ENCODE results near the gene MRPS7.

MRPS7 gene

DNA sequence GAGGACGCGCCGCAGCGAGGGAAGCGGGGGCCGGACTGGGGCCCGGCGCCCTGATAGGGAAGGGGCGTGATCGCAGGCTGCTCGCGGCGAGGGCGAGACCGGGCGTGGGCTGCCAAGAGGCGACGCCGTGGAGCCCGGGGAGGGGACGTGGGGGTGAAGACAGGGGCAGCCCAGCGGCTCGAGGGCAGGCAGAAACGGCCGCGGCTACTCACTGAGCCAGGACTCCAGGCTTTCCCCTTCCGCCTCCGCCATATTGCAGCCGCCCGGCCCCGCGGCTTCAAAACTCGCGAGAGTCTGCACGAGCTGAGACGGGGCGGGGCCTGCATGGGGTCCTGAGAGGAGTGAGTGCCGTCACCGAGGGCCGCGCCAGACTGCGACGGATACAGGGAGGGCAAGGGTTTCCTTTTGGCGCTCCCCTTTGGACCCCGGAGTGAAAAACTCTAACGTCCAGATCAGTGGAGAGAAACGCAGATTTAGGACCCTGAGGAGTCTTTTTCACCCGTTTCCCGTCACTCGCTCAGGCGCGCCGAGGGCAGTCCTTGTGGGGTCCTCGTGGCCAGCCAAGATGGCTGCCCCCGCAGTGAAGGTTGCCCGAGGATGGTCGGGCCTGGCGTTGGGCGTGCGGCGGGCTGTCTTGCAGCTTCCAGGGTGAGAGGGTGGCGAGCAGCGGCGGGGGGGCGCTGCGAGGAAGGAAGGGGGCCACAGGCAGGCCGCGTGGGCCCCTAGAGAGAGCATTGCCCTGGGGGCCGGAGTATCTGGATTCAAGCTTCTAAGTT, at the start of gene MRPS7, which contains the start of gene GGA3:
TSS of gene MRPS7 (plus strand) at position 544 of the 776 bp plus-strand sequence. CDS start at position 566, 22 bp downstream.
TSS of gene GGA3 (minus strand) at position 271 of the 776 bp plus-strand sequence. CDS start at position 252, 19 bp downstream.
- peak; percentile 95 to 96 for DNase-seq (ENCODE audit: low read depth in 2 of 2)

DNA sequence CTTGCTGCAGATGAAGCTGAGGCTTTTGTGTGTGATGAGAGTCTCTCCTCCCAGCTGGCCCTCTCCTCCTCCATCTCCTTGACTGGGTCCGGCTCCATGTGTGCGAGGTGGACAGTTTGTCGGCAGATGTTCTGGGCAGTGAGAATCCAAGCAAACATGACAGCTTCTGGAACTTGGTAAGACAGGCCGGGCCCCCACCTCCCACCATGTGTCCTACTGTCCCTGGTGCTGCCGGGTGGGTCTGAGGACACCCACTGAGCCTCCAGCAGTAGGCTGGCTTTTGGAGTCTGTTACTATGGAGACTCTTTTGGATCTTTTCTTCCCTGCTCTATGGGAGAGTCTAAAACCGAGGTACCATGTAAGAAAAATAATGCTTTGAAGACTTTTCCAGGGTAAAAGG, 43.5 kb upstream of the MRPS7 start:
- DNase-seq (ENCODE audit: low read depth in 2 of 2) = no peak

DNA sequence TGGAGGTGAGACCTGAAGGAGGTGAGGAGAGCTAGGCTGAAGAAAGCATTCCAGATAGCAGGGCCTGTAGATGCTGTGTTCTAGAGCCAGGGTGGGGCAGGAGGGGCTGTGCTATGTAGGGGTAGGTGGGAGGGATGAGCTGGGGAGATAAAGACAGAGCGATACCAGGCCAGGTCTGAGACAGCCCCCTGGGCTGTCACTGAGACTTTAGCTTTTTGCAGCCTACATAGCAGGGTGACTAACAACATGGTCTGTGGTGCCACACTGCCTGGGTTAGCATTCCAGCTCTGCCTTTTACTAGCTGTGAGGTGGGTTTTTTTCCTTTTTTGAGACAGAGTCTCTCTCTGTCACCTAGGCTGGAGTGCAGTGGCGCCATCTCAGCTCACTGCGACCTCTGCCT, 41.9 kb upstream of the MRPS7 start:
- no peak for DNase-seq (ENCODE audit: low read depth in 2 of 2)

DNA sequence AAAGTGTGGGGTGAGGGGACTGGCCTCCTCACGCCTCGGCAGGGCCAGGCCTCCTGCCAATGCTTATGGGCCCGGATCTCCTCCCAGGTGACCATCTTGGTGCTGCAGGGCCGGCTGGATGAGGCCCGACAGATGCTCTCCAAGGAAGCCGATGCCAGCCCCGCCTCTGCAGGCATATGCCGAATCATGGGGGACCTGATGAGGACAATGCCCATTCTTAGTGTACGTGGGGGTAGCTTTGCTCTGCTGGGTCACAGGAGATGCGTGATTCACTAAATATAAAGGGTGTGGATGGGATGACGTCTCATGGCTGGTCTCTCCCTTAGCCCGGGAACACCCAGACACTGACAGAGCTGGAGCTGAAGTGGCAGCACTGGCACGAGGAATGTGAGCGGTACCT, 36.7 kb upstream of the MRPS7 start:
- DNase-seq (ENCODE audit: low read depth in 2 of 2) = no peak

DNA sequence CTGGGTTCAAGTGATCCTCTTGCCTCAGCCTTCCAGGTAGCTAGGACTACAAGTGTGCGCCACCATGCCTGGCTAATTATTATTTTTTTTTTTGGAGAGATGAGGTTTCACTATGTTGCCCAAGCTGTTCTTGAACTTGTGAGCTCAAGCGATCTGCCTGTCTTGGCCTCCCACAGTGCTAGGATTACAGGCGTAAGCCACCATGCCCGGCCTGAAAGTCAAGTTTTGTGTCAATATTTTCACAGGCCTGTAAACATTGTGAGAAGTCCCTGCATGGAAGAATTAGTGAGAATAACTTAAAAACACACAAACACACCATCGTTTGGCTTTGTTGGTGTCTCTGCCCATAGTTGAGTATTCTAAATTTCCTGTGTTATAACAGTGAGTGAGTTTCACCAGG, 34.0 kb upstream of the MRPS7 start:
- no peak for DNase-seq (ENCODE audit: low read depth in 2 of 2)

DNA sequence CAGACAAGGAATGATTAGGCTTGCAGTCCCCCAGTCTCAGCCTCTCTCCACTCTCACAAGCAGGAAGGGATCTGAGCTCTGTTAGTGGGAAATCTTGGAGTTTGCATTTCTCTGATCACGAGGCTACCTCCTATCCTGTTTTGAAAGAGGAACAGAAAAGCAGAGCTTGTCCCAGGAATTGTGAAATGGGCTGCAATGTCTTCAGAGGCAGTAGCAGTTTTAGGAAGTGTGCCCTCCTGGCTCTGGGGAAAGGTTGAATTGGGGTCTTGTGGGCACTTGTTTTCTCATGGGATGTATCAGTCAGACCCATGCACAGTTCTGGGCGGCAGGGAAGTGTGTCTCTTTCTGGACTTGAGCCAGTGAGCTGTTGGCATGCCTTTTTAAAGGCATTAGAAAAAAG, 33.4 kb upstream of the MRPS7 start:
- DNase-seq (ENCODE audit: low read depth in 2 of 2) = no peak

DNA sequence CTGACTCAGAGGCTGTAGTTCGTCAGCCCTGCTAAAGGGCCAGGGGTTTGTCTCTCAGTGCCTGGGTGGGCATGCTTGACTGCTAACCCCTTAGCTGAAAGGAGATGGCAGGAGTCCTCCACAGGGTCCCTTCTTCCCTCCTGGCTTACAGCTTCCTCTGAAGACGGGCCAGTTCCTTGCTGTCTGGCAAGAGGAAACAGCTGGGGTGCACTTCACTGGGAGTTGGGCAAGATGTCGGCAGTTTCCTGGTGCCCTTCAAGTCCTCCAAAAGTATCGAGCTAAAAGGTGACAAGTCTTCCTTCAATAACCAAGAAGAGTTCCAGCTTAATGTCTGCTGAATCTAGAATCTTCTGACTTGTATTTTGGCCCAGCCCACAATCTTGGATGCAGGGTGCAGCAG, 32.8 kb upstream of the MRPS7 start:
- no peak for DNase-seq (ENCODE audit: low read depth in 2 of 2)

DNA sequence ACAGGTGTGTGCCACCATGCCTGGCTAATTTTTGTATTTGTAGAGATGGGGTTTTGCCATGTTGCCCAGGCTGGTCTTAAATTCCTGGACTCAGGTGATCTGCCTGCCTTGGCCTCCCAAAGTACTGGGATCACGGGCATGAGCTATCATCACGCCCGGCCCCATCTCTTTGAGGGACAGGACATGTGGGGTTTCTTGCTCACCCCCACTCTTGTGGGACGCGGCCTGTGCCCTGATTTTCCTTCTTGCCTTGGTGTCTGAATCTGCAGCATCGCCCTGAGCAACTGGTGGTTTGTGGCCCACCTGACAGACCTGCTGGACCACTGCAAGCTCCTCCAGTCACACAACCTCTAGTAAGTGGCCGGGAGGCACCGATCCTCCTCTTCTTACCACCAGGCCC, 30.6 kb upstream of the MRPS7 start:
- DNase-seq (ENCODE audit: low read depth in 2 of 2) = no peak

DNA sequence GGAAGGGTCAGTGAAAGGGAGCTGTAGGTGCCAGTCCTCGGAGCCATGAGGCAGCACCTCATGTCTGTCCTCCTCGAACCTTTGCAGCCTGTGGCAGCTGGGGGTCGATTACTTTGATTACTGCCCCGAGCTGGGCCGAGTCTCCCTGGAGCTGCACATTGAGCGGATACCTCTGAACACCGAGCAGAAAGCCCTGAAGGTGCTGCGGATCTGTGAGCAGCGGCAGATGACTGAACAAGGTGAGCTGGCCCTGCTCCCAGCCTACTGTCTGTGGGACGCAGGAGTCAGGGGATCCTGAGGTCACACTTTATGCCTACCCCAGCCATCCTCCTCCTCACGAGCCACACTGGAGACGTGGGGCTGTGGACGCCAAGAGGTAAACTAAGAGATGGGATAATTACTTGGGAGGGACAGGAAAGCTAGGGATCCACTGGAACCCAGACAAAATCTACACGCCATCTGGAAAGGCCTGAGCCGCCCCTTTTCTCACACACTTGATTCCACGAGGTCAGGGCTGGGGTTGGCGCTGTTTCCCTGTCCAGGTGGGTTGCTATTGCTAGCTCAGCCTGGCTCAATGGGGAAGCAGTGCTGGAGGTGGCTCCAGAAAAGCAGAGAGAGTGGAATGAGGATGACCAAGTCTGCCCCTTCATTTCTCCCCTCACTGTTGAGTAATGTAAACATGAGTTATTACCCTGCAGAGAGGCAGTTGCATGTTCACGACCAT, 29.8 kb upstream of the MRPS7 start:
- DNase-seq (ENCODE audit: low read depth in 2 of 2) = no peak

DNA sequence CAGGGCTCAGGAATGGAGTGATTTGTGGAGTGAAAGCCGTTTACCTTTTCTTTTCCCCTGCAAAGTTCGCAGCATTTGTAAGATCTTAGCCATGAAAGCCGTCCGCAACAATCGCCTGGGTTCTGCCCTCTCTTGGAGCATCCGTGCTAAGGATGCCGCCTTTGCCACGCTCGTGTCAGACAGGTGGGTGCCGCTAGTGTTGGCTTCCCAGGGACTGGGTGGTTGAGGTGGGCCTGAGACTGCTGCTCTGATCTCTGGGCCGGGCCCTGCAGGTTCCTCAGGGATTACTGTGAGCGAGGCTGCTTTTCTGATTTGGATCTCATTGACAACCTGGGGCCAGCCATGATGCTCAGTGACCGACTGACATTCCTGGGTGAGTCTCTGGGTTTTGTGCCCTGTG, 28.9 kb upstream of the MRPS7 start:
- DNase-seq (ENCODE audit: low read depth in 2 of 2) = no peak

DNA sequence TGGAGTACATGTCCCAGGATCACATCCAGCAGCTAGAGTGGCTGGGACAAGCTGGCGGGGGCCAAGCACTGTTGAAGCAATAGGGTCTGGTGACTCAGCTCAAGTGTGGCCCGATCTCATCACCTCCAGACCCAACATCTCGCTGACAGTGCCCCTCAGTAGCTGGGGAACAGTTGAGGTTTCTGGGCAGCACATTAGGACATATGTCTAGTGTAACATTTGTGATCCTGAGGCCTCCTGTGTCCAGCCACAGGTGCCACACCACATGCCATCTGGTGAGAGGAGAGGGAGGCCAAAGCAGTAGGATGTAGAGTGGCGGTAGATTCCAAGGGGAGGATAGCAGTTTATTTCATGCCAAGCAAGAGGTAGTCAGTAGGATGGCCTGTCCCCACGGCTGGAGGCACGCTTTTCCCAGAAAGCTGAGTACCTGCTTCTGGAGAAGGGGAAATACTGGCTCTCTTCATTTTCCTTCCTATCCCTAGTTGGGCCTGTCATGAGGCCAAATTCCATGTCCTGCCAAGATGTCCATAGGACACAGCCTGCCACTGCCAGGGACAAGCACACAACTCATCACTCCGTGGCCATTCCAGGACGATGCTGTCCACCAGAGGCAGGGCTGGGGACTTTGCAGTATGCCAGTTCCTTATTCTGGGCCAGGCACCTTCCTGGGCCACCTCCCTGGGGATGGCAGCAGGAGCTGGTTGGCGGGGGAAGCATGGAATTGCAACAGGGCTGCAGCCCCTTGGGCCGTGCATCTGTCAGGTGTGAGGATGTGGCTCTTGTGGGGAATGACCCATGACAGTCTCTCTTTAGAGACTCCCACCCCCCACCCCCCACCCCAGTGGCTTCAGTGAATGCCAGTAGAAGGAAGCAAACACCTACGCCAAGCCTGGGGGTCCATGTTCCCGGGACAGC, 24.3 kb upstream of the MRPS7 start:
- DNase-seq (ENCODE audit: low read depth in 2 of 2) = no peak

DNA sequence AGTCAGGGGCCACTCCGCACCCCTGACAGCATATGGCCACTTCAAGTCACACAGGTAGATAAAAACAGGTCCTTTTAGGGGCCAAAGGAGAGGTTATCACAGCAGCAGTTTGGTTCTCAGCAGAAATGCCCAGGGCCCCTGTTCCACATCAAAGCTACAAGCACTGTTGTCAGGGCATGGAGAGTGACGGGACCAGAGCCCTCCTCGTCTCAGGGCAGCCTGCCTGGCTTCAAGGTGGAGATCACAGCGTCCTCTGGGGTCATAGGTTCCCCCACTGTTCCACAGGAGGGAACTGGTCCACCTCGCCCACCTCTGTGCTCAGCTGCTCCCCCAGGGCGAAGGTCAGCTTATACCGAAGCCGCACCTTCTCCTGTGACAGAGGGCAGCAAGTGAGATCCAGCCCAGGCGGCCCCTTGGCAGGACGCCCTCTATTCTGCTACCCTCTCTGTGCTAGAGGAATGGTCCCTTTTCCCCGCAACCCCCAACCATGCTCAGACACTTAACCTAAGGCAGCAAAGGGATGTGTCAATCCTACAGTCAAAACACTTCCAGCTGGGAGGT, 23.6 kb upstream of the MRPS7 start:
- no peak for DNase-seq (ENCODE audit: low read depth in 2 of 2)

DNA sequence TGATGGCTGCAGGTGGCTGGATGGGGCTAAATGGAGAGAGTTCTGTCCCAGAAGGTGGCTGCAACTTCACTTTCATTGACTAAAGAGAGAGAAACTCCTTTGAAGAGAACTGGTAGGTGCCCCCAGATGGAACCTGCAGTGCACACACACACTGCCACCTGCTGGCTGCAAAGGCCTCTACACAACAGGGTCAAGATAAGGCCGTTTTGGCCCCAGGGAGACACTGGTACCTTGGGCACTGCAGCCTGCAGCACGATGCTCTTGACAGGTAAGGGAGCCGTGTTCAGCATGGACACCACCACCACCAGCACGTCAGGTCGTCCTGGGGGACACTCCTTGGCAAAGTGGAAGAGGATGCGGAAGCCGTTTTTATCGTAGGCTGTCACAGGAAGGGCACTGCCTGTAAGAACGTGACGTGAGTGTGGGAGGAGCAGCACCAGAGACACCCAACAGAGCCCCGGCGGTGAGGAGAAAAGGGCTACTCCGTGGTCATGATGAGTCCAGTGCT, 22.9 kb upstream of the MRPS7 start:
- peak; percentile 44 to 47 for DNase-seq (ENCODE audit: low read depth in 2 of 2)

DNA sequence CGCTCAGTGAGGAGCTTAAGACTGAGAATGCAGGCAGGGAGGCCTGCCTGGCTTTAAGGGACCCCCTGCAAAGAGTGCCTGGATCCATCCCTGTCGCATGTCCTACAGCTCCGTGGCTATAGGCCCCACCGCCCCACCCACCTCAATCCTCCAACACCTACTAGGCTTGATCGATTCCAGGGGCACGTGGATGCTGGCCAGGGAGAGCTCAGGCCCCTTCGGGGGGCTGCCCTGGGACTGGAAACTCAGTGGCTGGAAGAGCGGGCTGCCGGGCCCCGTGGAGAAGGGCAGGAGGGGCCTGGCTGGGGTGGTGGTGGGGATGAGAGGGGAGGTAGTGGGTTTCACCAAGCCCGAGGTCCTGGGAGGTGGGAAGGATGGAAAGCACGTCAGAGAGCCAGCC, 22.5 kb upstream of the MRPS7 start:
- no peak for DNase-seq (ENCODE audit: low read depth in 2 of 2)

DNA sequence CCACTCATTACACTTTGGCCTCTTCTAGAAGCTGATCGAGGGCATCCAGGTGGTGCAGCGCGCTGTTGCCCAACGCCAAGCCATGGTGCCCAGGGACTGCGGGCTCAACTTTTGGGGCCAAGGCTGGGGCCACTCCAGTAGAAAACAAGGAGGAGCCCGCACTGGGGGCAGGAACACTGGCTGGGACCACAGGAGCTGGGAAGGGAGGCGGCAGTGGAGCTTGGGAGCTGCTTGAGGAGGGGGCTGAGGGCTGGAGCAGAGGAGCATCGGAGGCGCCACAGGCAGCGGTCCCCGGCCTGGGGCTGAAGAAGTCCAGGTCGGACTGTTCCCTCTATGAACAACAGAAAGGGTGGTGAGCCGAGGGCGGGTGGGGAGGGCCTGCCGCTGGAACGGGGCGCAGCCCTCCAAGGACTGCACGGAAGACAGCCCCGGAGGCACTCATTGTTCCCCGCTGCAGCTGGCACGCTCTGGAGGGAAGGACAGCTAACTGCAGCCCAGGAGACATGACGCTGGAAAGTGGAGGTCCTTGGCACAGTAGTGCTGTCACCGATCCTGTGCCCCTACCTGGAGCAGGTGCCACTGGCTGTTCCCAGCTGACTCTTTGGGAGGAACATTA, 21.8 kb upstream of the MRPS7 start:
- no peak for DNase-seq (ENCODE audit: low read depth in 2 of 2)

DNA sequence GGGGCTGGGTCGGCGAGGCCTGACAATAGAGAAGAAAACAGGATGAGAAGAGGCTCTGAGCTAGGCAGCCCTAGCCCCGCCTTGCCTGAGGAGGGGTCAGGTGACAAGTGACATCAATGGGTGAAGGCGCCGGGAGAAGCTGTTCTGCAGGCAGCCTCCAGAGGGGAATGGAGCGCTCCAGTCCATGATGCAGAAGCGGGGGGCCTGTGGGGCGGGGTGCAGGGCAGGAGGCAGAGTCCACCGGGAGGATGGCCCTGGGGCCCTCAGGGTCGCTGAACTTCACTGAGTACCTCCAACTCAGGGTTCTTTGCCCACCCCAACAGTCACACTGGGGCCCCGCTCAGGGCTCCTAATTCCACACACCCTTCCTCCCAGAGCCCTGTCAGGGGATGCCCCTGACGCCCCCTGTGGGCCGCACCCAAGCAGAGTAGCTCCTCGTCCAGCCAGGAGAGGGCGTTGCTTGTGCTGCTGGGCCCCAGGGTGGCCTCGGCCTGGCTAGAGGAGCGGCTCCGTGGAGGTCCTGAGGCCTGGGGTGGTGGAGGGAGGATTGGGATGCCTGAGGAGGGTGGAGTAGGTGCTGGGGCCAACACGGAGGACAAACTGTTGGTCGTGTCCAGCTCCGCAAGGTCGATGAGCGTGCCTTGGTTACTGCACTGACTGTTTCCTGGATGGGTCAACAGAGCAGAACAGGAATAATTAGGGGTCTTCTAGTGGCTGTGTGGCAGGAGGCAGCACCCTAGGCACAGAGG, 21.1 kb upstream of the MRPS7 start:
- DNase-seq (ENCODE audit: low read depth in 2 of 2) = no peak

DNA sequence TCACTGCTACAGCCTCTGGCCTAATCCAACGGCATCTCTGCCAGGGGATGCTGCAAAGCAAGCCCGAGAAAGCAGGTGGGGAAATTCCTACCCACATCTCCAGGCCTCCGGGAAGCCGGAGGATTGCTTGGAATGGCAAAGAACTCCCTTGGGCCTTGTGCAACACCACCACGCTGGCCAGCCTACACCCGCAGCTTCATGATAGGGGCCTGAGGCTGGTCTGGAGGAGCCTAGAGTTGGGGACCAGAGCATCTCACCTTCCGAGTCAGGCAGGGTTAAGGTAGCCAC, 20.6 kb upstream of the MRPS7 start:
- DNase-seq (ENCODE audit: low read depth in 2 of 2) = no peak

DNA sequence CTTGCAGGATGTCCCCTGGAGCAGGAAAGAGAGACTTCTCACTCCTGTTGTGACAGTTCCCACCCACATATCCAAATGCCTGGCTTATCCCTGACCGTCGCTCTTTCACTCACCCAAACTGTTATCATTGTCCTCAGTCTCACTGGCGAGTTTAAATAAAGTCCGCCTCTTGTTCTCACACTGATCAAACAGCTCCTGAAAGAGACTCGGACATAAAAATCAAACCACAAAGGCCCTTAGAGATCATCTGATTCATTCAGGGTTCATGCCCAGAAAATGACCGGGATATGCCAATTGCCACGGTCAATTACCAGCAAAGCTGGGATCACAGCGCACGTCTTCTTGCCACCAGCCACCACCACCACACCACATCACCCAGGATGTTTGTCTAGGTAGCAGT, 20.2 kb upstream of the MRPS7 start:
- DNase-seq (ENCODE audit: low read depth in 2 of 2) = no peak

DNA sequence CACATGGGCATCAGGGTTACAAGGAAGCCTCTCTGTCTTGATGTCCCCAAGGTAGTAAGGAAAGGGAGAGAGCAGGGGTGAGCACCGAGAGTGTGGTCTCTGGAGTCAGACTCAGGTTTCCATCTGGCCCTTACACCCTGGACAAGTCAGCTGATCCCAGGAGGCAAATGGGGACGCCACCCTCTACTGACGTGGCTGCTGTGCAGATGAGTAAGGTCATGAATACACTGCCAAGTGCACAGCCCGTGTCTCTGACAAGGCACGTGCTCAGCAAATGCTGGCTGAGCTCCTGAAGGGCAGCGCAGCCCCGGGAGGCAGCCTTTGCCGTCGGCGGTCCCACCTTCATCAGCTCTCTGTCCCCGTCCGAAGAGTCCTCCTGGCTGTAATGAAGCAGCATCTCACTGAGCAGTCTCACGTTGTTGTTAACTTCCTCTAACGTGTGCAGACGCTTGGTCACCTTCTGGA, 19.7 kb upstream of the MRPS7 start:
- DNase-seq (ENCODE audit: low read depth in 2 of 2) = no peak

DNA sequence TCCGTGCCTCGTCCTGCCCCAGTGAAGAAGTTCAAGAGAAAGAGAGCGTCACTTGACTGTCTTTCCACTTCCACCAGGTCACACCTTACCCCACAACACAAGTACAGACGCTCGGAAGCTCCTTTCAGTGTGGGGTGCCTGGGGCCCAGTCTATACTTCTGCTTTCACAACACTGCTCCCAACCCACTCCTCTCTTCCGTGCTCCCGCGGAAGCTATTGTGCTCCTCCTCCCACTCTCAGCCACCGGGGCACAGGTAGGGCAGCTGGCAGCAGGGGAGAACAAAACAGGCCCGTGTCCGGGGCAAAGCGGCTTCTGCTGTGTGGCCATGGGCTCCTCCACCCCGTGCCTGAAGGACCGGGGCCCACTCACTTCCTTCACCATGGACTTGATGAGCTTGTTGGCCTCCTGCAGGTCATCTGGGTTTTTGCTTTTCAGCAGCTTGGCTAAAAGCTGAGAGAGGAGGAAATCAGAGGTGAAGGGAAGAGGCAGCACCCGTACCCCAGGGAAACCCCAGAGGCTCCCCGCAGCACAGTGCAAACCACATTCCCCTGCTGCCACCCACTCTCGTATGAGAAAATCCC, 19.1 kb upstream of the MRPS7 start:
- DNase-seq (ENCODE audit: low read depth in 2 of 2) = no peak
